HG02884 (cell line): ENCODE measurements around the gene PTGR2.
A peak's percentile ranks its signal among the peaks of the same experiment; 100 is the strongest.
"Not testable (repeated sequence)": the region's sequence is repeated elsewhere in the genome, so short reads cannot be mapped to it uniquely, and the experiment has no call there.

Experiments used
- ATAC-seq: cut with Tn5 transposase; IDR thresholded peaks from one replicate; pipeline ENCODE4 v1.9.1; 2021; ENCODE audit warnings: mild to moderate bottlenecking, moderate library complexity; ENCODE audit not compliant: unreplicated experiment

The PTGR2 gene

GRCh38 chr14:73829526-73830431 is 21.9 kb upstream of the PTGR2 start:
- ATAC-seq, result peak; percentile 48

DNA sequence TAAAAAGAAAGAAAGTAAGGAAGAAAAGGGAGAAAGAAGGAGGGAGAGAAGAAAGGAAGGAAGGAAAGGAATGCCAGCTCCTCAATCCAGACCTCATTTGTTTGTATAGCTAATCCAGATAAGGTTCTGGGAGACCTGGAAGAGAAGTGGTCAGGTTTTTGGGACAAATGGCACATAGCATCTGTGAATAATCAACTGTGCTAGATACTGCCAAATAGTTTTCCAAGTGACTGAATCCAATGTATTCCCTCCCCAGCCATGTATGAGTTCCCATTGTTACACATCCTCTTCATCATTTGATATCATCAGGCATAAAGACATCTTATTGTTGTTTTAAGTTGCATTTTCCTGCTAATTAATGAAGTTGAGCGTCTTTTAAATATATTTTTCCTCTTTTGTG is 18.6 kb upstream of the PTGR2 start:
- no peak for ATAC-seq

- ATAC-seq, result no peak
Observed at GRCh38 chr14:73833530-73834260, 17.9 kb upstream of the PTGR2 start.

GRCh38 chr14:73834261-73834625 is 17.4 kb upstream of the PTGR2 start:
- no peak for ATAC-seq

GRCh38 chr14:73838293-73839034 is 13.2 kb upstream of the PTGR2 start:
- not testable (repeated sequence) for ATAC-seq

- no peak for ATAC-seq
Observed at GRCh38 chr14:73842201-73842600, 9.4 kb upstream of the PTGR2 start.

DNA sequence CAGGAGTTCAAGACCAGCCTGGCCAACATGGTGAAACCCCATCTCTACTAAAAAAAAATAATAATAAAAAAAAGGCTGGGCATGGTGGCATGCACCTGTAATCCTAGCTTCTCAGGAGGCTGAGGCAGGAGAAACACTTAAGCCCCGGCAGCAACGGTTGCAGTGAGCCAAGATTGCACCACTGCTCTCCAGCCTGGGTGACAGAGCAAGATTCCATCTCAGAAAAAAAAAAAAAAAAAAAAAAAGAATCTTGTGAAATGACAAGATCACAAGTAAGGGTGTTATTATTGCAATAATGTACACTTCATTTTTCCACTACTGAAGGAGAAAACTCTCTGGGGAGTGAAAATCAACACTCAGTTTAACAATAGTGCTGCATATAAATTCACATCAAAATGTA is 8.8 kb upstream of the PTGR2 start:
- no peak for ATAC-seq

GRCh38 chr14:73843296-73843695 is 8.3 kb upstream of the PTGR2 start:
- no peak for ATAC-seq

DNA sequence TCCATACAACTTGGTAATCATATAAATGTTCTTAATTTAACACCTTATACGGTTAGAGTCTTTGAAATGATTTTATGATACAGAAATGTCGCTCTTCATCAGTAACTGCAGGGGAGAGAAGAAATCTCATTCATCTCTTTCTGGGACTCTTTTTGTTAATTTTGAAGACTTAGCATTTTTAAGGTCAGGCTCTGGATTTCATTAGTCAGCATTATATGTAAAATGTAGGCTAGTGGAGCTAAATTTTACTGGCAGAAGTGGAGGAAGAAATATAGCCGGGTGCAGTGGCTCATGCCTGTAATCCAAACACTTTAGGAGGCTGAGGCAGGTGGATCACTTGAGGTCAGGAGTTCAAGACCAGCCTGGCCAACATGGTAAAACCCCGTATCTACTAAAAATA is 4.7 kb upstream of the PTGR2 start:
- ATAC-seq, result no peak

DNA sequence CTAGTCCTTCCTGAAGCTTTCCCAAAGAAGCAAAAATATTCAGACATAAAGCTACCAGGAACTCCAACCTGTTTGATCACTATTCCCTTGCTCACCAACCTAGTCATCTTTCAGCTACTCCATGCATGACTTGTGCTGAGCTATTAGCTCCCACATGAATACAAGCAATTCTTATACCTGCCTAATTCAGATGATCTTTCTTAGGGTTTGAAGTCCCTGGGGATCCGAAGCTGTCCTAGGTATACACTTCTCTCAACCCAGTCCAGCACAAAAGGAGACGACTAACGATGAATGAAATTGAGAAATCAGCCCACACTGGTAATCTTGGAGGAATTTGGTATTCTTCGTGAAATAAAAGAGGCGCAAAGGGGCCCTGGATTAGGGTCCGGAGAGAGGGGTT is 631 bp upstream of the PTGR2 start:
- no peak for ATAC-seq

DNA sequence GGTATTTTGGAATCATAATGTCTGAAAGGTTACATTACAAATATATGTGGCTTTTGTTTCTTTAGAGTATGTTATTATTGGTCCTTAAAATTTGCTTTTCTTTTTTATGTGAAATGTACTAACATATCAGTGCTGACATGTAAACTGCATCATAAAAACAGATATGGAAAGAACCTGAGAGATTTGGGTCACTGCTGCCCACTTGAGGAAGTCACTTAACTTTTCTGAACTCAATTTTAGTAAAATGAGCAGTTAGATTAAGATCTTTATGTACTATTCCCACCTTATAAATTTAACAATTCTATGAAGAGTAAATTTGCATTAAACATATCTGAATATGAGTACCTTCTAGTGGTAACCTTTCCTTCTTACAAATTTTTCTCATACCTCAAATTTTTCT is 7.5 kb downstream of the PTGR2 start:
- no peak for ATAC-seq

DNA sequence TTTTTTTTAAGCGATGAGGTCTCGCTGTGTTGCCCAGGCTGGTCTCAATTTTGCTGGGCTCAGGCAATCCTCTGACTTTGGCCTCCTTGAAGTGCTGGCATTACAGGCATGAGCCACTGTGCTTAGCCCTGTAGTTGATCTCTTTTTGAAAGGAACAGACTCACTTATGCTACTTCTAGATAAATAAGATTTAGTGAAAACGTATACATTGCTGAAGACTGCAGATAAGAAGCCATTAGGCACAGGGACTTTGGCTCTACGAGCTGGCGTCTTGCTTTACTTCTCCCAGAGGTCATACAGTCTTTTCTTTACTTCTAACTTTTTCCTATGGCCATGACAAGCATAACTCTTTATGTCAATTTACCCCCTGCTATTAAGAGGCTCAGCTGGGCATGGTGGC is 9.4 kb downstream of the PTGR2 start:
- ATAC-seq, result no peak

DNA sequence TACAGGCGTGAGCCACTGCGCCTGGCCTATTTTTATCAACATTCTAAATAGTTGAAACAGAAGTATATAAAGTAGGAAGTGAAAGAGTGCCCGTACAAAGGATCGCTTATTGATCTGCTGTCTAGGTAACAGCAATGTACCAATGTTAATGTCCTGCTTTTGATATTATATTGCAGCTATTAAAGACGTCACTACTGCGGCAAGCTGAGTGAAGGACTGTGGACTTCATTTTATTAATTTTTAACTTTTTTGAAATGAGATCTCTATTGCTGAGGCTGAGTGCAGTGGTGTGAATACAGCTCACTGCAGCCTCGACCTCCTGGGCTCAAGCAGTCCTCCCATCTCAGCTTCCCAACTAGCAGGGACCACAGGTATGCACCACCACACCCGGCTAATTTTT is 10.8 kb downstream of the PTGR2 start:
- ATAC-seq, result no peak

DNA sequence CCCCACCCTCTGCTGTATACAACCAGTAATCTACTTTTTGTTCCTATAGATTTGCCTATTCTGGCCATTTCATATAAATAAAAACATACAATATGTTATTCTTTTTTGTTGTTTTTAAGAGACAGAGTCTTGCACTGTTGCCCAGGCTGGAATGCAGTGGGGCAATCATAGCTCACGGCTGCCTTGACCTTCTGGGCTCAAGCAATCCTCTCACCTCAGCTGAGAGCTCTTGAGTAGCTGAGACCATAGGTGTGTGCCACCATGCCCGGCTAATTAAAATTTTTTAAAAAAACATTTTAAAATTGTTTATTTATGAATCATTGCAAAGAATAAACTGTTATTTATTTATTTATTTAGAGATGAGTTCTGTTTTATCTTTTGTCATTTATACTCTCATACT is 11.6 kb downstream of the PTGR2 start:
- no peak for ATAC-seq

DNA sequence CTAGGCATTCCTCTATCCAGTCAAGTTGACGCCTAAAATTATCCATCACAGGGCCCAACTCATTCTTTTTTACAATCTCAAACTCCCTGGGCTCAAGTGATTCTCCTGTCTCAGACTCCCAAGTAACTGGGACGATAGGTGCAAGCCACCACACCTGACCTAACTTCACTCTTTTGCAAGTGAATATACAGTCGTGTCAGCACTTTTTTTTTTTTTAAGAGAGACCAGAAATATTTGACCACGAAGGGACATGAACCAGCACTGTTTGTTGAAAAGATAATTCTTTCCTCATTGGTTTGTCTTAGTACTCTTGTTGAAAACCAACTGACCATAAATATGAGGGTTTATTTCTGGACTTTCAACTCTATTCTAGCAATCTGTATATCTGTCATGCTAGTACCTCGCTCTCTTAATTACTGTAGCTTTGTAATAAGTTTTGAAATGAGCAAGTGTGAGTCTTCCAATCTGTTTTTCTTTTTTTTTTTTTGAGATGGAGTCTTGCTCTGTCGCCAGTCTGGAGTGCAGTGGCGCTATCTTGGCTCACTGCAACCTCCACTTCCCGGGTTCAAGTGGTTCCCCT is 14.0 kb downstream of the PTGR2 start:
- ATAC-seq, result no peak

GRCh38 chr14:73869754-73870153 is 18.1 kb downstream of the PTGR2 start:
- ATAC-seq, result not testable (repeated sequence)

DNA sequence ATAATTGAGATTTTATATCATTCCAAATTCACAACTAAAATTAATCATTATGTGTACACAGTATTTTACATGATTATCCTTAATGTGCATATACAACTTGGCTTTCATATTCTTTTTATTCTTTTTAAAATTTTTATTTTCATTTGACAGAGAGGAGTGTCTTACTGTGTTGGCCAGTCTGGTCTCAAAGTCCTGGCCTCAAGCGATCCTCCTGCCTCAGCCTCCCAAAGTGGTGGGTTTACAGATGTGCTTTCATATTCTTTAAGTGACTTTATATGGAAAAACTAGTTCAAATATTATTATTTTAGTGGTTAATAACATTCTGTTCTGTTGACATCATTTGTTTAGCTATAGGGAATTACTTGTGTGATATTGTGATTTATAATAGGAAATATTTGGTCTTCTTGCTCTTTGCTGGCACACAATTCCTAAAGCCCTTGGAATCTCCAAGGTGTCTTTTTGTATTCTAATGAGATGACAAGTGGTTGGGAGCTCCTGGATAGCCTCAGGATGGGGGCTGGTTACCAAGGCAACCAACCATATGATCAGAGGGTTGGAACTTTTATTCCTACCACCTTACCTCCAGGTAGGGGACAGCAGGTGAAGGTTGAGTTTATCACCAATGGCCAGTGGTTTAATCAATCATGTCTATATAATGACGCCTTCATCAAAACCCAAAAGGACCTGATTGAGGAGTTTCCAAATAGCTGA is 19.0 kb downstream of the PTGR2 start:
- ATAC-seq, result no peak

DNA sequence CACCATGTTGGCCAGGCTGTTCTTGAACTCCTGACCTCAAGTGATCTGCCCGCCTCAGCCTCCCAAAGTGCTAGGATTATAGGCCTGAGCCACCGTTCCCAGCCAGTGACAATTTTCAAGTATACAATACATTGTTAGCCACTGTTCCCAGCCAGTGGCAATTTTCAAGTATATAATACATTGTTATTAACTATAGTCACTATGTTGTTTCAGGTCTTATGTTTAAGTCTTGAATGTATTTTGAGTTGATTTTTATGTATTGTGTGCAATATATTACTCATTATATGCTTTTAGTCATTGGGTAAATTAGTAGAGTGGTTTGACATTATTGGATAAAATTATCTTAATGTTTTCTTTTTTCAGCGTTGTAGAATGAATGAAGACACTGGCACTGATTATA is 22.0 kb downstream of the PTGR2 start:
- no peak for ATAC-seq

- ATAC-seq, result no peak
Observed at GRCh38 chr14:73877790-73878189, 26.2 kb downstream of the PTGR2 start.

- no peak for ATAC-seq
Observed at GRCh38 chr14:73878436-73878835, 26.8 kb downstream of the PTGR2 start.

GRCh38 chr14:73879027-73879426 is 27.4 kb downstream of the PTGR2 start:
- ATAC-seq, result no peak
